ENCODE data around the gene ADGRG6.

The ADGRG6 gene

DNA sequence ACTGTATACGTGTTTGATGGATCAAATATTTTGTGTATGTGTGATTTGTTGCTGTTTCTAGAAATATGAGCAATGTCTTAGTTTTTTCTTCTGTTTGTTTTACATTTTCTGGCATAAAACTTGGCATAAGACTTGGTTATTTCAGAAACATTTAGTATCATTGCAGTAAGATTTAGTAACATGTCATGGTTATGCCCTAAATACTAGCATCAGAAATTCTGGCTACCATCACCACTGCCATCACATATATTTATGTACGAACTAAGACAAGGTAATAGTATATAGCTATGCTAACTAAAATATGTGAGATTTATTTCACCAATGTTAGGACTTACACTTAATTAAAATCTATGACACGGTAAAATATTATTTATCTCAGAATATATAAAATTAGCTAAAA lies 10.3 kb upstream of the ADGRG6 start:
- DNase-seq: no peak

DNA sequence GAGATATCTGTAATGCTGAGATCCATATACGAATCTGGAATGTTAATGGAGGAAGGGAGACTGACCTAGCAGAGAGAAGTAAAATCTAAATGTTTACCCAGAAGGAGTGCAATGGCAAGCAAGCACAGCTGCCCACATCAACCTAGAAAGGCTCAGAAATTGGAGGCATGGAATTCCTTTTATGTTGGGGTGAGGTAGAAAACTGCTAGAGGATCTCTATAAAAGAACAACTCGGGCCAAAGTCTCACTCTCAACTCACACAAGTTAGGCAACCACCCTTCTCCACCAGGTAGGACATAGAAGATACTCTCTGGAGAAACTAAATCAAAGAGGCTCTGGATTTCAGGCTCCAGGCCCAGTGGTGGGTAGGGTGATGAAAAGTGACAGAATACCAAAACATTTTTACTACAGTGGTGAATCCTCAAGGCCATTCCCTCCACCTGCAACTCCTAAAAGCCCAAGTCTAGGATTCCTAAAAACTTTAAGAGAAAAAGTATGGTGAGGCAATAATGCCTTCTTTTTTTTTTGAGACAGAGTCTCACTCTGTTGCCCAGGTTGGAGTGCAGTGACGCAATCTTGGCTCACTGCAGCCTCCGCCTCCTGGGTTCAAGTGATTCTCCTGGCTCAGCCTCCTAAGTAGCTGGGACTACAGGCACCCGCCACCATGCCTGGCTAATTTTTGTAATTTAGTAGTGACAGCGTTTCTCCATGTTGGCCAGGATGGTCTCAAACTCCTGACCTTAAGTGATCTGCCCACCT lies 9.5 kb upstream of the ADGRG6 start:
- DNase-seq: no peak

GRCh38 chr6:142293121-142293520 lies 8.7 kb upstream of the ADGRG6 start:
- DNase-seq: no peak

DNA sequence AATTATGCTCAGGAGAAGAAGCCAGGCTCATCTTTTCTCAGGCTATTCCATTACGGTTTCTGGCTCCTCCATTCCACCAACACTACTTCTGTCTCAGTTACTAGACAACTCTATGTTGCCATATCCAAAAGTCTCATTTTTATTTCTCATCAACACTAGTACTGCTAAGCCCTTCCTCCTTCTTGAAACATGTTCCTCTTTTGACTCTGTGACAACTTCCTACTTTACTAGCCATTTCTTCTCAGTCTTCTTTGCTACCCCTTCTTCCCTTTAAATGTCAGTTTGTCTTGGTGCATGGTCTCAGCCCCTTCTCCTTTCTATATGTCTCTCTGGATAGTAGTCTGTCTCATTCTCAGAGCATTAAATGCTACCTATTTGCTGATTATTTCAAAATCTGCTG lies 7.1 kb upstream of the ADGRG6 start:
- DNase-seq: no peak

DNA sequence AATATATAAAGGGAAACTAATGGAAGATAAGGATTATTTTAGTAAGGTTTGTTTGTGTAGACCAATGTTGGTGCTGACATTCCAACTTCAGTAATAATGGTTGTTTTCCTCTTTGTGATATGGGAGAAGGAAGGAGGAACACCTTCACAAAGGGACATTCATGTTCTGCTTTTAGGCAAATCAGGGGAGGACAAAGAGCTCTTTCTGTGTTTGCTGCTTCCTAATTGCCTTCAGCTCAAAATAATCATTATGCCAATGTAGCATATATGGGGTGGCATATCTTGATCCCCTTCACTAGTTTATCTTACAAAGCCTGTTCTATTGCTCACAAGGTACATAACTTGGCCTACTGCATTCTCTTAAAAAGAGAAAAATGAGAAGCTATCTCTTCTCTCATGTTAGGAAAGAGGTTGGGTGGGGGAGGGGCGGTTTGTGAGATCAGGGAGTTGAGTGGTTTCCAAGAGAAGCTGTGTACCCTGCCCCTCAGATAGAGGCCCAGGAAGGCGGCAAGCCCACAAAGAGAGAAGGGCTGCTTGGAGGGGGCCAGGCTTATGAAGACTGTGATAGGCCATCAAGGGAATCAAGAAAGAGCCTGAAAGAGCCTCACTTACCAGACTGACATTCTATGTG lies 4.7 kb upstream of the ADGRG6 start:
- no peak for DNase-seq

- no peak for DNase-seq
Observed at GRCh38 chr6:142297605-142297995, 4.2 kb upstream of the ADGRG6 start.

DNA sequence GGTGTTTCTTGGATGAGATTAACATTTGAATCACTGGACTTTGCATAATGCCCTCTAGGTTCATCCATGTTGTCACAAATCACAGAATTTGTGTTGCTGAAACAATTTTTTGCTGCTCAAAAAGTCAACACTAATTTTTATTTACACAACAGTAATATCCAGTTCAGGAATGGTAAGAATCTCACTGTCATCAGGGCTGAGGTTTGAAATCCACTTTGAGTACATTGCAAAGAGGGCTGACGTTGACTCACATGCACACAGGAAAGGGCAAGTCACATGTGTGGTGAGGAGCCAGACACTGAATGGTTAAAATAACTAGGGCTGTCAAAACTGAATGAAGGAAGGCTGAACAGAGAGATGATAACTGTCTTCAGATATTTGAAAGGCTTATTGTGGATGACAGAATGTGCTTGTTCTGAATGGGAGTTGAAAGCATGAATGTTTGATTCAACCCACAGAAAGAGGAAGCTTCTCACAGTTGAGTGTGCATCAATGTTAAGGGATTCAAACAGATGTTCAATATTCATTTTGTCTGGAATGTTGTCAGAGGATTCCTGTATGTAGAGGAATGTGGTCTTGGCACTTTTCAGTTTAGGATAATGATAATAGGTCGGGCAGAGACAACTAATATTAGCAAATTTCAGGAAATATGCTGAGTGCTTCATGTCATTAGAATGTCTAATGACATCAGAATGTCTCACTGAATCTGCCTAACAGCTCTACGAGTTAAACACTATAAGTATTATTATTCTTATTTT lies 3.6 kb upstream of the ADGRG6 start:
- DNase-seq: peak; percentile 90

DNA sequence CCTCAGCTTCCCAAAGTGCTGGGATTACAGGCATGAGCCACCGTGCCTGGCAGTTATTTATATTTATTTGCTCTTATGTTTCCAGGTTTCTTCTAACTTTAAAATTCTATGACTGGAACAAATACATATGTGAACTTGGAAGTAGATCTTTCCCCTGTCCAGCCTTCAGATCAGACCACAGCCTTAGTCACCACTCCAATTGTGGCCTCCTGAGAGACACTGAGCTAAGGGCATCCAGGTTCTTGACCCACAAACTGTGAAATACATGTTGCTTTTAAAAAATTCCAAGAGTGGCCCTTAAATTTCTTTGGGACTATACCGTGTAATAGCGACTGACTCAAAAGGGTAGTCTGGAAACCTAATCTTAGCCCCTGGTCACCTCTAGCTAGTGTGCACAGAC lies 1.5 kb upstream of the ADGRG6 start:
- DNase-seq: no peak

- DNase-seq: peak; percentile 70
Observed at GRCh38 chr6:142300758-142301650, 803 bp upstream of the ADGRG6 start.

- DNase-seq: no peak
Observed at GRCh38 chr6:142302421-142303175, 791 bp downstream of the ADGRG6 start.

DNA sequence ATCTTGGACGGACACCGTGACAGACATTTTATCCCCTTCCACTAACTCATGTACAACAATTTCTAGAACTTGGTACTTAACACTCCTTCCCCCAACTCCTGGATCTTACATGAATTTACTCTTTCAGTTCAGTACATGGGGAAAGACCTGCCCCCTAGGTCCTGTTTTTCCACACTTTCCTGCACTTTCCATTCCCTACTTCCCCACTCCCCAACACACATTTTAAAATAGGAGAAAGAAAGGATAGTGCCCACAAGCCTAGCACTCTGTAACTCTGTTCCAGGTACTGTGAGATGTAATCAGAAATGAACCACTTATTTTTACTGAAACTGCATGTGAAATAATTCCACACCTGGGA lies 1.3 kb downstream of the ADGRG6 start:
- no peak for DNase-seq

- no peak for DNase-seq
Observed at GRCh38 chr6:142304241-142304640, 2.4 kb downstream of the ADGRG6 start.

DNA sequence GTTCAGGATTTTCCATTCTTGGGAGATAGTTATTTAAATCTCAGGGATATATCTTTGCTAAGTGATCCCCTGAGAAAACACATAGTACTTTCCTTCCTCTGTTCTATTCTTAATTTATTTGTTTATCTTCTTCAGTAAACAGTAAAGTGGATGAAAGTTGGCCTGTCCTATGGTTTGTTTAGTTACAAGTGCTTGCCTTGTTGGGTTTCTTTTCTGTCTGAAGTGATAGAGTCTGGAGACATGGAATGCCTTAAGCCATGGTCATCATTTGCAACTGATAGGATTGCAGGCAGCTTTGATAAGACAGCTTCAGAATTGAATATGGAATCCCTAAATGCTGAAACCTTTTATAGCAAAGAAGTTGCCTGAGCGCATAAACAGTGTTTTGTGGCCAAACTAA lies 4.9 kb downstream of the ADGRG6 start:
- DNase-seq: no peak

- DNase-seq: no peak
Observed at GRCh38 chr6:142307963-142308748, 6.3 kb downstream of the ADGRG6 start.

DNA sequence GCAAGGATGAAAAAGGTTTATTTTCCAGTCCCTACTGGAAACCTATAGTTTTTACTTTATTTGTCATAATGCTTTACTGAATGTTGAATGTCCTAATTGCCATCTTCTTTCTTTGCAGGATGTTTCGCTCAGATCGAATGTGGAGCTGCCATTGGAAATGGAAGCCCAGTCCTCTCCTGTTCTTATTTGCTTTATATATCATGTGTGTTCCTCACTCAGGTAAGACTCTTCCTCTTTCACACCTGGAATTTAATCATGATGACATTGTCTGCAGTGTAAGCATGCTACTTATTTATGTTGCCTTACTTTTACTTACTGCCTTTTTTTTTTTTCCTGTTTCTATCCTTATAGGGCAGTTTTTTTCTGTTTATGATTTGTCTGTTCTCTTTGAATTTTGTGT lies 7.6 kb downstream of the ADGRG6 start:
- DNase-seq: no peak

GRCh38 chr6:142313284-142313683 lies 11.5 kb downstream of the ADGRG6 start:
- peak; percentile 50 for DNase-seq

DNA sequence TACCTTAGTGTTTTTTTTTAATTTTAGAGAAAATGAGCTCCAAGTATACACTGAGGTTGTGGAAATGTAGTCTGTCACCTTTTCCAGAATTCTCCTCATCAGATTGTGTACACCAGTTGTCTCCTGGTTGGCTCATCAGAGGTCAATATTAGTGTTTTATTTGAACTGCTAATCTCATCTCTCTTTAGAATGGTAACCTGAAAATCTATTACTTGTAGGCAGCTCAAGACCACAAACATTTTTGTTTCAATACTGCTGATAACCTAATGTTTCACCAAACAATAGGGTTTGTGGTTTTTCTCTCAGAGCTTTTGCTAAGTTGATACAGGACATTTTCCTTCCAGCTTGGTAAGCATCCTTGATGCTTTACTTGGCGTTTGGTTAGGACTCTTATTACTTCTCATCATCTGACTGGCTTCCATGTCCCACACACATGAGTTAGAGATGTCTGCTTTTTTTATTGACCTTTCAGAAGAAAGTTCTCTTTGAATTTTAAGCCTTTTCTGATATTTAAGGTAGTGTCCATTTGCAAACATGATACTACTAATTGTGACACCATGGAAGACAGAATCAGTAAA lies 15.1 kb downstream of the ADGRG6 start:
- DNase-seq: no peak

DNA sequence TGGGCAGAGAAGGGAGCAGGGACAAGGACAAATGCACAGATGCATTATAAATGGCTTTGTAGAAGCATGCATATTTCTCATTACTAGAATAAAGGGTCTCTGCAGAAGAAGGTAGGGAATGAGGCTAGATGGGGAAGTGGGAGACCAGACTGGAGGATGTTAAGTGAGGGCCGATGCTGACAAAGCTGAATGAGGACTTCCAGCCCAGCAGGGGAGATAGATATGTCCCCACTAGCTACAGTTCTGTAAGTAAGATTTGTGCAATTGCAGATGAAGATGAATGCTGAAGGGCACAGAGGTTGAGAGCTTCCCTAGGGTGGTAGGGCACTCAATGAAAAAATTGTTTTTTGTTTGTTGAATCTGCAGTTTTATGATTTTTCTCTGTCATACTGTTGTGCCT lies 16.9 kb downstream of the ADGRG6 start:
- DNase-seq: no peak

- DNase-seq: no peak
Observed at GRCh38 chr6:142320366-142320765, 18.6 kb downstream of the ADGRG6 start.

DNA sequence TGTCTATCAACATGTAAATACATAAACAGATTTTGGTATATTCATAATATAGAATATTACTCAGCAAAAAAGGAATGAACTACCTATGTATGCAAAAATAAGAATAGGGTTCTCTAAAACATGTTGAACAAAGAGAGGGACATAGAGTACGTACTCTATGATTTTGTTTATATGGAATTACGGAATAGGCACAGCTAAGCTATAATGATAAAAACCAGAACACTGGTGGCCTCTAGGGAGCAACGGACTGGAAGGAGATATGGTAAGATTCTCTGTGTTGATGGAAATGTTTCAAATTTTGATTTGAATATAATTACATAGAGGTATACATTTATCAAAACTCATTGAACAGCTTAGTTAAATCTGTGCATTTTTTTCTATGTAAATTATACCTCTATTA lies 19.6 kb downstream of the ADGRG6 start:
- no peak for DNase-seq

DNA sequence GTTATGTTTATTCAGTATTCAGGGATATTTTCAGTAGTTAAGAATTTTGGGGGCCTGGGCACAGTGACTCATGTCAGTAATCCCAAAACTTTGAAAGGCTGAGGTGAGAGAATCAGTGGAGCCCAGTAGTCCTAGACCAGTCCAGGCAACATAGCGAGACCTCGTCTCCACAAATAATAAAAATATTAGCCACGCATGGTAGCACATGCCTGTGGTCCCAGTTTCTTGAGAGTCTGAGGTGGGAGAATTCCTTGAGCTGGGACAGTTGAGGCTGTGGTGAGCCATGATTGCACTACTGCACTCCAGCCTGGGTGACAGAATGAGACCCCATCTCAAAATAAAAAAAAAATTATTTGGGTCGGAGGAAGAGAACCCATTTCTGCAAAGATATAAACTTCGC lies 20.3 kb downstream of the ADGRG6 start:
- DNase-seq: no peak
